H1 (cell line): ENCODE measurements around the gene STAMBPL1. TPM values are rescaled to one million over a fixed set of nuclear protein-coding genes. Genes with fewer than 3 reads are reported as not detected.
A peak's percentile ranks its signal among the peaks of the same experiment; 100 is the strongest.

ENCODE experiments used
- CTCF ChIA-PET: fragments of 300-600 bp; sonication (Branson Sonifier 250); formaldehyde crosslinking; loops from one replicate; lab custom pipeline; 2021; ENCODE audit not compliant: partially characterized antibody; lab: Charles Lee
- POLR2A ChIA-PET: fragments of 300-600 bp; sonication (Branson Sonifier 250); formaldehyde crosslinking; loops from one replicate; lab custom pipeline; 2021; ENCODE audit warnings: inconsistent platforms; ENCODE audit not compliant: partially characterized antibody; lab: Charles Lee
- DNase-seq, 2 experiments: peaks; one replicate each; pipeline versions ENCODE4 v3.0.0 to v3.0.0-alpha.2; 2010 to 2022; ENCODE audit warnings: low spot score in 2 of 2, low read depth in 1 of 2, mixed read lengths in 1 of 2
- FAIRE-seq: peaks from 2 replicates; lab custom pipeline; 2011; peaks lifted over from hg19 to GRCh38; lab: Jason Lieb, UNC
- H2AFZ ChIP-seq: 2 replicates; pipeline ENCODE4 v1.8.1; 2012; ENCODE audit warnings: low read length, inconsistent platforms
- H2AK5ac ChIP-seq: 2 replicates; pipeline ENCODE4 v1.6.1; 2013; ENCODE audit warnings: low read depth, low read length
- H2BK120ac ChIP-seq: replicated peaks from 2 replicates; pipeline ENCODE3; 2013; ENCODE audit warnings: low read depth, low read length, inconsistent platforms
- H2BK12ac ChIP-seq: 2 replicates; pipeline ENCODE4 v1.6.1; 2013; ENCODE audit warnings: low read depth, low read length
- H2BK15ac ChIP-seq: 2 replicates; pipeline ENCODE4 v1.6.1; 2013; ENCODE audit warnings: low read length
- H2BK20ac ChIP-seq: 2 replicates; pipeline ENCODE4 v1.6.1; 2013; ENCODE audit warnings: low read length
- H2BK5ac ChIP-seq: 2 replicates; pipeline ENCODE4 v1.6.1; 2013; ENCODE audit warnings: low read depth, low read length
- H3K14ac ChIP-seq: 2 replicates; pipeline ENCODE4 v1.6.1; 2013; ENCODE audit warnings: inconsistent platforms; ENCODE audit not compliant: insufficient read length
- H3K18ac ChIP-seq: 2 replicates; pipeline ENCODE4 v1.6.1; 2013; ENCODE audit warnings: low read length; ENCODE audit errors: extremely low read depth
- H3K23ac ChIP-seq: 2 replicates; pipeline ENCODE4 v1.6.1; 2013; ENCODE audit warnings: inconsistent platforms; ENCODE audit not compliant: insufficient read length
- H3K23me2 ChIP-seq: 2 replicates; pipeline ENCODE4 v1.6.1; 2013; ENCODE audit warnings: low read depth, low read length
- H3K27ac ChIP-seq: 2 replicates; pipeline ENCODE4 v1.6.1; 2011; ENCODE audit warnings: low read depth, low read length, inconsistent platforms
- H3K27me3 ChIP-seq, 4 experiments: replicated peaks in 1 of 4; 1 replicate in 1 of 4; 2 replicates in 3 of 4; pipeline versions ENCODE4 v1.6.1 to v1.8.1; 2011 to 2013; ENCODE audit warnings: low read length in 3 of 4, mild to moderate bottlenecking in 3 of 4, inconsistent platforms in 2 of 4, mixed read lengths in 2 of 4, moderate library complexity in 1 of 4; ENCODE audit not compliant: control insufficient read depth in 3 of 4, insufficient read depth in 3 of 4; ENCODE audit errors: extremely low read depth in 1 of 4
- H3K36me3 ChIP-seq, 4 experiments: 2 replicates each; pipeline versions ENCODE4 v1.6.1 to v1.8.1; 2011 to 2013; ENCODE audit warnings: mild to moderate bottlenecking in 4 of 4, low read length in 3 of 4, moderate library complexity in 2 of 4, control low read depth in 1 of 4, inconsistent platforms in 1 of 4; ENCODE audit not compliant: insufficient read depth in 4 of 4, control insufficient read depth in 2 of 4
- H3K4ac ChIP-seq: replicated peaks from 2 replicates; pipeline ENCODE3; 2013; ENCODE audit warnings: low read length, low read depth, mixed read lengths, inconsistent platforms; ENCODE audit not compliant: insufficient read length
- H3K4me1 ChIP-seq, 4 experiments: replicated peaks in 1 of 4; 1 replicate in 1 of 4; 2 replicates in 3 of 4; pipeline versions ENCODE4 v1.6.1 to v1.8.1; 2011 to 2013; ENCODE audit warnings: low read length in 3 of 4, inconsistent platforms in 2 of 4, mixed read lengths in 1 of 4; ENCODE audit not compliant: insufficient read depth in 4 of 4, control insufficient read depth in 3 of 4
- H3K4me2 ChIP-seq, 2 experiments: 2 replicates each; pipeline versions ENCODE4 v1.6.1 to v1.8.1; 2011 to 2013; ENCODE audit warnings: low read depth in 2 of 2, low read length in 2 of 2, control low read depth in 1 of 2, inconsistent platforms in 1 of 2, mild to moderate bottlenecking in 1 of 2; ENCODE audit not compliant: insufficient read depth in 1 of 2
- H3K4me3 ChIP-seq, 4 experiments: fragments of 200-600, 300-600 bp in 1 of 4; sonication (generic), shearing (Covaris generic), sonication (Bioruptor Twin) in 1 of 4; 2 replicates each; pipeline versions ENCODE4 v1.5.1 to v1.8.1; 2011 to 2016; ENCODE audit warnings: low read length in 4 of 4, low read depth in 3 of 4, control low read depth in 2 of 4, inconsistent platforms in 2 of 4, mild to moderate bottlenecking in 2 of 4, mixed read lengths in 1 of 4, moderate library complexity in 1 of 4; ENCODE audit not compliant: insufficient read depth in 2 of 4; ENCODE audit errors: extremely low read depth in 1 of 4
- H3K56ac ChIP-seq: replicated peaks from 2 replicates; pipeline ENCODE3; 2013; ENCODE audit warnings: low read depth, mild to moderate bottlenecking, mixed read lengths, low read length, inconsistent platforms; ENCODE audit not compliant: insufficient read length
- H3K79me1 ChIP-seq: 2 replicates; pipeline ENCODE4 v1.6.1; 2013; ENCODE audit warnings: low read depth, low read length, control low read depth
- H3K79me2 ChIP-seq, 2 experiments: 2 replicates each; pipeline versions ENCODE4 v1.6.1 to v1.8.1; 2012 to 2013; ENCODE audit warnings: low read length in 2 of 2, mild to moderate bottlenecking in 2 of 2, inconsistent platforms in 1 of 2; ENCODE audit not compliant: insufficient read depth in 2 of 2, control insufficient read depth in 1 of 2
- H3K9ac ChIP-seq, 4 experiments: replicated peaks in 1 of 4; 1 replicate in 1 of 4; 2 replicates in 3 of 4; pipeline versions ENCODE4 v1.6.1 to v1.8.1; 2011 to 2013; ENCODE audit warnings: low read depth in 3 of 4, low read length in 3 of 4, control low read depth in 2 of 4, mild to moderate bottlenecking in 2 of 4, moderate library complexity in 2 of 4, inconsistent platforms in 1 of 4; ENCODE audit errors: extremely low read depth in 1 of 4
- H3K9me3 ChIP-seq, 2 experiments: 2 replicates each; pipeline versions ENCODE4 v1.6.1 to v1.8.1; 2012 to 2013; ENCODE audit warnings: mild to moderate bottlenecking in 2 of 2, moderate library complexity in 2 of 2, control low read depth in 1 of 2, inconsistent platforms in 1 of 2, low read depth in 1 of 2, low read length in 1 of 2, mixed read lengths in 1 of 2; ENCODE audit not compliant: insufficient read depth in 2 of 2
- H4K20me1 ChIP-seq, 2 experiments: replicated peaks in 1 of 2; 2 replicates each; pipeline versions ENCODE3 to v1.8.1; 2011 to 2013; ENCODE audit warnings: inconsistent platforms in 2 of 2, low read length in 2 of 2, mild to moderate bottlenecking in 1 of 2; ENCODE audit not compliant: insufficient read depth in 2 of 2, control insufficient read depth in 1 of 2
- H4K5ac ChIP-seq: 2 replicates; pipeline ENCODE4 v1.6.1; 2013; ENCODE audit warnings: low read length, low read depth, mixed read lengths, inconsistent platforms; ENCODE audit not compliant: insufficient read length
- H4K8ac ChIP-seq: 2 replicates; pipeline ENCODE4 v1.8.0; 2013; ENCODE audit warnings: mild to moderate bottlenecking, moderate library complexity, low read length, inconsistent platforms; ENCODE audit not compliant: insufficient read depth; ENCODE audit errors: extremely low read depth
- H4K91ac ChIP-seq: replicated peaks from 2 replicates; pipeline ENCODE3; 2013; ENCODE audit warnings: low read length, mixed read lengths, inconsistent platforms; ENCODE audit not compliant: insufficient read length
- ATF2 ChIP-seq: IDR thresholded peaks from 2 replicates; pipeline ENCODE4 v1.6.1; 2012; ENCODE audit warnings: low read length, inconsistent platforms
- CHD1 ChIP-seq: IDR thresholded peaks from 2 replicates; pipeline ENCODE4 v1.6.1; 2012; ENCODE audit warnings: low read depth, low read length, improper control_type of control experiment
- CREB1 ChIP-seq: IDR thresholded peaks from 2 replicates; pipeline ENCODE4 v1.6.1; 2012; ENCODE audit warnings: inconsistent platforms
- CTBP2 ChIP-seq: IDR thresholded peaks from 2 replicates; pipeline ENCODE4 v1.7.0; 2011; ENCODE audit warnings: borderline replicate concordance, mild to moderate bottlenecking, moderate library complexity, mixed read lengths, low read length; ENCODE audit not compliant: insufficient read depth, insufficient read length
- GTF2F1 ChIP-seq: IDR thresholded peaks from 2 replicates; pipeline ENCODE4 v1.6.1; 2012; ENCODE audit warnings: low read depth, low read length, improper control_type of control experiment, borderline replicate concordance
- KDM4A ChIP-seq: IDR thresholded peaks from one replicate; pipeline ENCODE4 v1.7.1; 2012; ENCODE audit warnings: low read depth, mild to moderate bottlenecking, moderate library complexity, low read length, inconsistent platforms; ENCODE audit not compliant: severe bottlenecking
- POU5F1 ChIP-seq: IDR thresholded peaks from 2 replicates; pipeline ENCODE4 v1.6.1; 2011; ENCODE audit warnings: low read depth, mild to moderate bottlenecking, low read length, moderate library complexity
- RBBP5 ChIP-seq: IDR thresholded peaks from 2 replicates; pipeline ENCODE4 v1.7.1; 2012; ENCODE audit warnings: low read depth, mild to moderate bottlenecking, inconsistent platforms, low read length, moderate library complexity, borderline replicate concordance
- RNF2 ChIP-seq: fragments of 200-900, 300-1000 bp; sonication (generic); IDR thresholded peaks from 2 replicates; pipeline ENCODE4 v1.7.1; 2016; ENCODE audit warnings: borderline replicate concordance, low read depth, mild to moderate bottlenecking, antibody characterized with exemption, low read length; ENCODE audit not compliant: poor library complexity, severe bottlenecking; ENCODE audit errors: missing control alignments
- USF2 ChIP-seq: IDR thresholded peaks from 2 replicates; pipeline ENCODE4 v1.6.1; 2011; ENCODE audit warnings: low read length, improper control_type of control experiment
- WGBS, 2 experiments: shearing (Covaris generic) in 1 of 2; methylation state at CpG; one replicate each; pipeline versions ENCODE4 v1.1.6 to v1.1.7; 2013 to 2015; ENCODE audit warnings: low lambda C conversion rate in 2 of 2, mixed read lengths in 2 of 2, inconsistent platforms in 1 of 2, low coverage in 1 of 2, missing lambda C conversion rate in 1 of 2; ENCODE audit not compliant: insufficient replicate concordance in 2 of 2, insufficient coverage in 1 of 2, insufficient read length in 1 of 2; ENCODE audit errors: extremely low coverage in 1 of 2, missing lambda C conversion rate in 1 of 2; 5-methylcytosine and 5-hydroxymethylcytosine counted together
- polyA plus RNA-seq, 7 experiments: library from polyadenylated mRNA; depleted of rRNA in 3 of 7; stranded (reverse) in 5 of 7; unstranded in 2 of 7; fragments of >200 nt in 5 of 7; fragments of 200-250 nt in 2 of 7; gene quantifications; 1 replicate in 5 of 7; 2 replicates in 1 of 7; 4 replicates in 1 of 7; pipeline versions ENCODE4 v1.2.1 to v1.2.3, GENCODE V29; 2011 to 2013; ENCODE audit warnings: missing spikeins in 2 of 7, mixed read lengths in 2 of 7
- total RNA-seq: library from RNA; stranded (reverse); fragmentation: NEBNext Ultra II Directional; extraction: Animal tissue kit (Norgen Biotek cat#: 25700); gene quantifications from 2 replicates; pipeline ENCODE4 v1.2.1, GENCODE V29; 2021

Gene STAMBPL1
- total and polyA plus RNA-seq, 2 of the 8 experiments (the other 6 are each of a cell fraction or from before 2014, with no cell fraction given): 5.5 TPM

GRCh38 chr10:88952647-88953111 is 72.6 kb downstream of the STAMBPL1 start, which contains the start of gene ACTA2:
Gene ACTA2 (minus strand): TSS chr10:88952773. CDS start chr10:88948930, 3,843 bp downstream.
- FAIRE-seq (no peak), DNase-seq (no peak)
- CTCF ChIA-PET: interaction anchor here (2.7 kb wide), 1 partner anchor 19 kb away, joined by 15 read pairs; no protein-coding TSS in a partner anchor
- H3K56ac ChIP-seq: no peak within 1 kb of the TSS
- no peak within 1 kb of the TSS for H3K18ac ChIP-seq
- POLR2A ChIA-PET: no interaction called here
- no peak within 1 kb of the TSS for H3K27ac ChIP-seq
- H2BK15ac ChIP-seq: no peak within 1 kb of the TSS
- H3K14ac ChIP-seq: no peak within 1 kb of the TSS
- no peak within 1 kb of the TSS for H3K4me3 ChIP-seq
- no peaks in the 10 kb centered on the region for H4K20me1 ChIP-seq
- H2BK12ac ChIP-seq: no peak within 1 kb of the TSS
- H3K4ac ChIP-seq: no peak within 1 kb of the TSS
- H3K4me1 ChIP-seq: peaks cover 0 to 7% (median 0%) of the 10 kb centered on the region in 4 experiments; a peak in 1 of 7 replicates
- H3K4me2 ChIP-seq: no peak within 1 kb of the TSS
- WGBS, 2 experiments: 93% methylated on average over 8 of the region's 8 CpGs; no CpG with 5 or more reads in 1 of the 2 experiments
- H2BK5ac ChIP-seq: no peak within 1 kb of the TSS
- H3K36me3 ChIP-seq: no peaks in the 10 kb centered on the region
- no peak within 1 kb of the TSS for H2BK120ac ChIP-seq
- H2BK20ac ChIP-seq: no peak within 1 kb of the TSS
- no peak within 1 kb of the TSS for H2AK5ac ChIP-seq
- H3K9ac ChIP-seq: no peak within 1 kb of the TSS; a peak in 1 of 7 replicates
- no peaks in the 10 kb centered on the region for H3K23me2 ChIP-seq
- H3K79me1 ChIP-seq: no peaks in the 10 kb centered on the region
- H4K91ac ChIP-seq: no peak within 1 kb of the TSS
- no peak within 1 kb of the TSS for H4K5ac ChIP-seq
- no peaks in the 10 kb centered on the region for H3K9me3 ChIP-seq
- H3K27me3 ChIP-seq: no peaks in the 10 kb centered on the region
- H3K23ac ChIP-seq: no peak within 1 kb of the TSS
- no peak within 1 kb of the TSS; the same call in 1 of the 2 replicates for H4K8ac ChIP-seq
- H3K79me2 ChIP-seq: no peaks in the 10 kb centered on the region
- 0 out of 2 replicates have a peak within 1 kb of the TSS, but pooled peaks have one; percentile 27 for H2AFZ ChIP-seq
- TF ChIP-seq ATF2 (no peak), CTBP2 (no peak), USF2 (no peak), RNF2 (no peak), KDM4A (no peak), RBBP5 (no peak), CHD1 (no peak), GTF2F1 (no peak), POU5F1 (no peak), CREB1 (no peak)
